ENCODE results near the gene FAM151A.

Gene FAM151A

GRCh38 chr1:54604051-54604450 is 19.3 kb downstream of the FAM151A start:
- DNase-seq (ENCODE audit: low read depth in 2 of 2), result no peak

GRCh38 chr1:54603241-54603640 is 20.1 kb downstream of the FAM151A start:
- DNase-seq (ENCODE audit: low read depth in 2 of 2), result no peak

GRCh38 chr1:54602554-54602953 is 20.8 kb downstream of the FAM151A start:
- no peak for DNase-seq (ENCODE audit: low read depth in 2 of 2)

- no peak for DNase-seq (ENCODE audit: low read depth in 2 of 2)
Measured at GRCh38 chr1:54601730-54602129, 21.6 kb downstream of the FAM151A start.

- DNase-seq (ENCODE audit: low read depth in 2 of 2), result no peak
Measured at GRCh38 chr1:54600947-54601721, 22.2 kb downstream of the FAM151A start.

- DNase-seq (ENCODE audit: low read depth in 2 of 2), result no peak
Measured at GRCh38 chr1:54599211-54599823, 24.0 kb downstream of the FAM151A start.

GRCh38 chr1:54597455-54598030 is 25.8 kb downstream of the FAM151A start:
- no peak for DNase-seq (ENCODE audit: low read depth in 2 of 2)

GRCh38 chr1:54596756-54597155 is 26.6 kb downstream of the FAM151A start:
- no peak for DNase-seq (ENCODE audit: low read depth in 2 of 2)

- no peak for DNase-seq (ENCODE audit: low read depth in 2 of 2)
Measured at GRCh38 chr1:54595956-54596498, 27.3 kb downstream of the FAM151A start.

- DNase-seq (ENCODE audit: low read depth in 2 of 2), result no peak
Measured at GRCh38 chr1:54594463-54594862, 28.9 kb downstream of the FAM151A start.

GRCh38 chr1:54593571-54594160 is 29.7 kb downstream of the FAM151A start:
- DNase-seq (ENCODE audit: low read depth in 2 of 2), result no peak

GRCh38 chr1:54591127-54591756 is 32.1 kb downstream of the FAM151A start:
- no peak for DNase-seq (ENCODE audit: low read depth in 2 of 2)

GRCh38 chr1:54588377-54588776 is 34.9 kb downstream of the FAM151A start:
- DNase-seq (ENCODE audit: low read depth in 2 of 2), result no peak

GRCh38 chr1:54585181-54586066 is 37.9 kb downstream of the FAM151A start:
- DNase-seq (ENCODE audit: low read depth in 2 of 2), result no peak

GRCh38 chr1:54584575-54584974 is 38.8 kb downstream of the FAM151A start:
- DNase-seq (ENCODE audit: low read depth in 2 of 2), result no peak

- DNase-seq (ENCODE audit: low read depth in 2 of 2), result no peak
Measured at GRCh38 chr1:54583871-54584270, 39.5 kb downstream of the FAM151A start.

- DNase-seq (ENCODE audit: low read depth in 2 of 2), result no peak
Measured at GRCh38 chr1:54583307-54583686, 40.0 kb downstream of the FAM151A start.

- no peak for DNase-seq (ENCODE audit: low read depth in 2 of 2)
Measured at GRCh38 chr1:54582566-54583306, 40.6 kb downstream of the FAM151A start.

GRCh38 chr1:54581621-54582035 is 41.7 kb downstream of the FAM151A start:
- no peak for DNase-seq (ENCODE audit: low read depth in 2 of 2)

- no peak for DNase-seq (ENCODE audit: low read depth in 2 of 2)
Measured at GRCh38 chr1:54580856-54581550, 42.3 kb downstream of the FAM151A start.

Data from fibroblast of skin of left quadriceps (primary cell).